GM12891 (cell line): ENCODE results near the gene CLIC5.

ENCODE experiments used
- PAX5 ChIP-seq: IDR thresholded peaks from 2 replicates; pipeline ENCODE4 v1.6.1; 2011; ENCODE audit warnings: low read length, moderate library complexity, mild to moderate bottlenecking; ENCODE audit not compliant: insufficient read depth, severe bottlenecking
- POLR2A ChIP-seq: IDR thresholded peaks from 2 replicates; pipeline ENCODE4 v1.6.1; 2011; ENCODE audit warnings: low read depth, low read length, control low read depth
- POLR2AphosphoS5 ChIP-seq: IDR thresholded peaks from 2 replicates; pipeline ENCODE4 v1.6.1; 2011; ENCODE audit warnings: low read depth, low read length, control low read depth
- POU2F2 ChIP-seq: IDR thresholded peaks from 2 replicates; pipeline ENCODE4 v1.6.1; 2011; ENCODE audit warnings: low read depth, mild to moderate bottlenecking, control low read depth, low read length, moderate library complexity
- SPI1 ChIP-seq: IDR thresholded peaks from 2 replicates; pipeline ENCODE4 v1.6.1; 2011; ENCODE audit warnings: low read depth, low read length, control low read depth
- TAF1 ChIP-seq: IDR thresholded peaks from 2 replicates; pipeline ENCODE4 v1.6.1; 2011; ENCODE audit warnings: low read depth, low read length, control low read depth

DNA sequence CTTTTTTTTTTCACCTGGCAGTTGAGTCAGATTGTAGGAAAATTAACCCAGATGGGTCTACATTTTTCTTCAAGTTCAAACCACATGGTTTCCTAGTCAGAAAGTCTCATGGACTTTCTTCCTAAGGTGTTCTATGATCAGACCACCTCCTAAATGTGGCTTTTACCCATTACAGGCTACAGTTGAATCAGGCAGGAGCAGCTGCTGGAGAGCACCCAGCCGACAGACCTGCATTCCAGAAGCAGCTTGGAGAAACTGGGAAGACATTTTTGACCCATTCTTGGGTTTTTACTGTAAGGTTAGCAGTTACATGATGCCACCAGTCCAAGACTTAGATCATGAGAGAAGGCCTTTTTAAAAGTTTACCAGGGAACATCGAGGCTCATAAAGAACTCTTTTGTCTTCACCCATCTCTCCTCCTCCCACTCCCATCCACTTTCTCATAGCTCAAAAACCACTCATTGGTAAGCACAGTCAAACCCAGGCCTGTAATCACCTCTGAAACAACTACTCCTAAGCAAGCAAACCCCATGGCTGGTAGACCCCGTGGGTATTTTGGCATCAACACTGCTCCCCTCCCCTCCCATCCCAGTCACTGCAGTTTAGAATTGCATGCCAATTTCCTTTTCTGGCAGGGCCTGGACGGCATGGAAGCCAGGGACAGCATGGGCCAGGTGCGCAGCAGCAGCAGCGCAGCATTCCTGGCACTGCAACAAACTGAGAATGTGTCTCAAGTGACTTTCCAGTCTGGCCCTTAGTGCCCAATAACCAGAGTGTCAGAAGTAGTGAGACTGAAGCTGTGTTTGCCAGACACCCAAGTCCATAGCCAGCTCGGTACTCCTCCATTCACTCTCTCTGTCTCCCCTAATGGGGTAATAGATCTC lies 113.7 kb downstream of the CLIC5 start:
- TF ChIP-seq POLR2A (no peak), POLR2AphosphoS5 (no peak), TAF1 (no peak), PAX5 (no peak), SPI1 (no peak), POU2F2 (no peak)
